Lower leg skin (tissue), 4 donors: Measurements from ENCODE around the gene ERGIC1. TPM values are rescaled to one million over a fixed set of nuclear protein-coding genes. Genes with fewer than 3 reads are reported as not detected.

Source experiments
- DNase-seq, 2 donors: peaks; one replicate each; pipeline ENCODE4 v3.0.0-alpha.2; 2019; ENCODE audit warnings: low spot score in 2 of 2
- H3K4me3 ChIP-seq: fragments of 200-600 bp; sonication (generic); 2 replicates; pipeline ENCODE4 v1.5.1; 2017; ENCODE audit warnings: mild to moderate bottlenecking, low read depth; ENCODE audit not compliant: poor library complexity, severe bottlenecking
- CTCF ChIP-seq, 3 donors: fragments of 450-650 bp; IDR thresholded peaks; one replicate each; pipeline ENCODE4 v1.5.1; 2016; ENCODE audit warnings: antibody characterized with exemption in 3 of 3, mild to moderate bottlenecking in 3 of 3, moderate library complexity in 2 of 3
- POLR2A ChIP-seq, 2 donors: fragments of 450-650 bp; IDR thresholded peaks; one replicate each; pipeline ENCODE4 v1.6.1; 2016 to 2017; ENCODE audit warnings: antibody characterized with exemption in 2 of 2, mild to moderate bottlenecking in 1 of 2, moderate library complexity in 1 of 2
- WGBS, 2 donors: methylation state at CpG; one replicate each; pipeline ENCODE4 v1.1.5; 2018; 5-methylcytosine and 5-hydroxymethylcytosine counted together
- intact Hi-C: fragments of 100-400 bp; cut with DNase I; formaldehyde crosslinking; loops from one replicate; pipeline ENCODE4 v1.15.0; 2023; ENCODE audit warnings: low total_unique reads
- total RNA-seq, 4 donors: library from RNA; depleted of rRNA; stranded (reverse); fragments of >200 nt; gene quantifications; one replicate each; pipeline ENCODE4 v1.1.0, GENCODE V29; 2016

ERGIC1 gene
- total RNA-seq, 4 donors from 2014 or later: 62.9 to 114 (median 82.6) TPM

DNA sequence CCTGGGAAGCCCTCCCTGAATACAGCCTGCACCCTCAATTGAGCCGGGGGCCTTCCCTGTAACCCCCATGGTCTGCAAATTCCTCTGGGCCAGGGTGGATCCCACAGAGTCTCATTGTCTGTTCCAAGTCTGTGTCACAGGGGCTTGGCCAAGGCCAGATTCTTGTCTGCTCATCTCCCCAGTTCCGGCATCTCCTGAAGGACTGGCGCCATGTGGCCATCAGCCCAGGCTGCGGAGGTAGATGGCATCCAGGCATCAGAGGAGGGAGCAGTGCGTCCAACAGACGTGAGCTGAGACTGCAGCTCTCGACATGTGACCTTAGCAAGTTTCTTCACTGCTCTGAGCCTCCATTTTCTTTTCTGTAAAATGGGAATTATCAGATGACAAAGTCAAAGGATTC lies 87.9 kb downstream of the ERGIC1 start:
- H3K4me3 ChIP-seq: no peak overlapping the region
- WGBS, 2 donors: 87 to 93% methylated on average over 7 of the region's 7 CpGs
- DNase-seq: no peak
- TF ChIP-seq CTCF (IDR thresholded peaks at IDR 0.05) (no peak), POLR2A (IDR thresholded peaks at IDR 0.05) (no peak)
- intact Hi-C loops: loop anchor here (10.0 kb wide), 1 partner anchor 147 kb away; the partner anchor contains the start of gene DUSP1

- no peak overlapping the region for H3K4me3 ChIP-seq
- intact Hi-C loops: loop anchor here (10.0 kb wide), 1 partner anchor 149 kb away; the partner anchor contains the start of gene DUSP1
- TF ChIP-seq CTCF (IDR thresholded peaks at IDR 0.05) (no peak), POLR2A (IDR thresholded peaks at IDR 0.05) (no peak)
- 92 to 93% methylated on average over 4 to 5 of the region's 5 CpGs for WGBS, 2 donors
- DNase-seq: no peak
Measured at GRCh38 chr5:172923539-172923938, 89.5 kb downstream of the ERGIC1 start.

GRCh38 chr5:172925336-172925948 lies 91.4 kb downstream of the ERGIC1 start:
- TF ChIP-seq CTCF (IDR thresholded peaks at IDR 0.05) (no peak), POLR2A (IDR thresholded peaks at IDR 0.05) (no peak)
- 81 to 85% methylated on average over 8 of the region's 9 CpGs for WGBS, 2 donors
- DNase-seq: no peak
- intact Hi-C loops: loop anchor here (10.0 kb wide), 1 partner anchor 151 kb away; the partner anchor contains the start of gene DUSP1
- H3K4me3 ChIP-seq: no peak overlapping the region

DNA sequence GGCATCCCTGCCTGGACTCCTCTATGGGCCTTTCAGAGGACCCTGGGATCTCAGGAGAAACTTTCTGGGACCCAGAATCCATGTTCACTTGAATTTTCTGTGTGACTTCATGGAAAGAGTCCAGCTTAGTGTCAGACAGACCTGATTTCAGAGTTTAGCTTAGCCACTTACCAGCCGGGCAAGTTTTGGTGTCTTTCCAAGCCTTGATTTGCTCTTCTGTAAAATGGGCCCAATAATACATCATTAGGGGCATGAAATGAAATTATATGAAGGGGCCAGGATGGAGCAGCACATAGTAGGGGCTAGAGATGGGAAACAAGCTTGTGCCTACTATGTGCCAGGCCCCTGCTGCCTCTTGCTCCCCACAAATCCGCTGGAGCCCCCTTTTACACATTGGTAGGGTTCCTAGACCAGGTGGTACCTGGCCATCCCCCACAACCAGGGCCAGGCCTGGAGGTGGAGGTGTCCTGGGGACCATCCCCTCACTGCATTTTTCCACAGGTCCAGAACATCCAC lies 92.0 kb downstream of the ERGIC1 start:
- DNase-seq: no peak
- TF ChIP-seq POLR2A (IDR thresholded peaks at IDR 0.05): no peak
- no peak for TF ChIP-seq CTCF (IDR thresholded peaks at IDR 0.05)
- H3K4me3 ChIP-seq: no peak overlapping the region
- intact Hi-C loops: loop anchor here (10.0 kb wide), 1 partner anchor 151 kb away; the partner anchor contains the start of gene DUSP1
- 93% methylated on average over 2 of the region's 2 CpGs for WGBS, 2 donors

DNA sequence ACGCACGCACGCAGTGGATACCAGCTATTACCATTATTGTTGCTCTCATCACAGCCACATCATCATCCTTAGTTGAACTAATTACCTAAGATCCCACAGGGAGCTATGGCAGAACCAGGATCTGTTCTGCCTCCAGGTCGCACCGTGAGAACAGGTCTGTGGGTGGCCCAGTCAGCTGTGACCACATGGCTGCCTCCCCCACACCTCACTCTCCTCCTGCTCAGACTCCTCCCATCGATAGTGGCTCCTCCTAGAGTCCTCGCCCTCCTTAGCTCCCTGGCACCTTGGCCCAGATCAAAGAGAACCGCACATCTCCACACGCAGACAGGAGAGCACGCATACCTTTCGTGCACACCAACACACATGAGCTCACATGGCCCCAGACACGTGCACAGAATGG lies 92.7 kb downstream of the ERGIC1 start:
- 71 to 82% methylated on average over 12 of the region's 12 CpGs for WGBS, 2 donors
- intact Hi-C loops: loop anchor here (10.0 kb wide), 1 partner anchor 152 kb away; the partner anchor contains the start of gene DUSP1

More for the DNA sequence above, 92.7 kb downstream of the ERGIC1 start:
- DNase-seq: no peak
- no peak overlapping the region for H3K4me3 ChIP-seq
- TF ChIP-seq POLR2A (IDR thresholded peaks at IDR 0.05): no peak
- no peak for TF ChIP-seq CTCF (IDR thresholded peaks at IDR 0.05)
